Gastrocnemius medialis (tissue), 4 donors: Measurements from ENCODE around the gene ARHGEF18.

Experiments
- CTCF ChIP-seq, 5 experiments: fragments of 450-650 bp in 3 of 5; fragments of 200-600 bp in 2 of 5; sonication (generic) in 2 of 5; IDR thresholded peaks in 4 of 5; conservative IDR thresholded peaks in 1 of 5; 1 replicate in 4 of 5; 2 replicates in 1 of 5; pipeline ENCODE4 v1.5.1; 2016 to 2019; ENCODE audit warnings: antibody characterized with exemption in 5 of 5, mild to moderate bottlenecking in 3 of 5, moderate library complexity in 3 of 5
- POLR2A ChIP-seq, 2 donors: fragments of 450-650 bp; IDR thresholded peaks; one replicate each; pipeline ENCODE4 v1.6.1; 2017; ENCODE audit warnings: antibody characterized with exemption in 2 of 2, mild to moderate bottlenecking in 2 of 2, moderate library complexity in 2 of 2

GRCh38 chr19:7358102-7358597 lies 9.4 kb downstream of the ARHGEF18 start:
- TF ChIP-seq POLR2A (IDR thresholded peaks at IDR 0.05), result no peak
- no peak for TF ChIP-seq CTCF (IDR thresholded peaks at IDR 0.05 in 4 of 5, conservative IDR thresholded peaks at IDR 0.05 in 1 of 5)
